Activated CD4-positive, alpha-beta T cell treated with anti-CD3 and anti-CD28 coated beads, Interleukin-2, amount 10 ng/mL, durations not matched to agents 24 days and 14 days (primary cell): ENCODE results near the gene LDHA. TPM values are rescaled to one million over a fixed set of nuclear protein-coding genes. Genes with fewer than 3 reads are reported as not detected.
A peak's percentile ranks its signal among the peaks of the same experiment; 100 is the strongest.
"Not testable (repeated sequence)": the region's sequence is repeated elsewhere in the genome, so short reads cannot be mapped to it uniquely, and the experiment has no call there.

ENCODE experiments used
- DNase-seq: peaks from one replicate; pipeline ENCODE4 v3.0.0; 2022
- H3K27ac Mint-ChIP-seq: one replicate; pipeline ENCODE4 v1.8.0; 2022; ENCODE audit warnings: mild to moderate bottlenecking, mixed read lengths
- H3K27me3 Mint-ChIP-seq: one replicate; pipeline ENCODE4 v1.8.0; 2022; ENCODE audit warnings: mixed read lengths
- H3K36me3 Mint-ChIP-seq: one replicate; pipeline ENCODE4 v1.8.0; 2022; ENCODE audit warnings: low read depth, mild to moderate bottlenecking, mixed read lengths
- H3K4me1 Mint-ChIP-seq: one replicate; pipeline ENCODE4 v1.8.0; 2021; ENCODE audit warnings: mixed read lengths
- H3K4me3 Mint-ChIP-seq: one replicate; pipeline ENCODE4 v1.8.0; 2022; ENCODE audit warnings: mild to moderate bottlenecking, moderate library complexity, mixed read lengths
- H3K9me3 Mint-ChIP-seq: one replicate; pipeline ENCODE4 v1.8.0; 2021; ENCODE audit warnings: mixed read lengths
- intact Hi-C: fragments of 100-400 bp; cut with micrococcal nuclease; formaldehyde crosslinking; loops from one replicate; pipeline ENCODE4 v1.15.1; 2023
- total RNA-seq: library from RNA; stranded (reverse); gene quantifications from 2 replicates; pipeline ENCODE4 v1.2.3, GENCODE V29; 2022

LDHA gene
- total RNA-seq, 1 donor from 2014 or later: 1,753 TPM

GRCh38 chr11:18407400-18407799 lies 13.0 kb downstream of the LDHA start:
- intact Hi-C loops, H3K9me3 Mint-ChIP-seq, H3K27me3 Mint-ChIP-seq, H3K4me3 Mint-ChIP-seq, DNase-seq, H3K27ac Mint-ChIP-seq: not testable (repeated sequence)
- H3K4me1 Mint-ChIP-seq: peaks cover 24% of the 10 kb centered on the region
- peaks cover 56% of the 10 kb centered on the region for H3K36me3 Mint-ChIP-seq

GRCh38 chr11:18408558-18409291 lies 14.4 kb downstream of the LDHA start:
- peaks cover 16% of the 10 kb centered on the region for H3K4me1 Mint-ChIP-seq
- no peaks in the 10 kb centered on the region for H3K27me3 Mint-ChIP-seq
- peaks cover 44% of the 10 kb centered on the region for H3K36me3 Mint-ChIP-seq
- intact Hi-C loops: no loop called here
- no peak overlapping the region for H3K4me3 Mint-ChIP-seq
- DNase-seq: no peak
- peaks cover 4% of the 10 kb centered on the region for H3K9me3 Mint-ChIP-seq
- H3K27ac Mint-ChIP-seq: no peak overlapping the region

- DNase-seq: no peak
- no peaks in the 10 kb centered on the region for H3K9me3 Mint-ChIP-seq
- no peak overlapping the region for H3K4me3 Mint-ChIP-seq
- peaks cover 2% of the 10 kb centered on the region for H3K4me1 Mint-ChIP-seq
- no peaks in the 10 kb centered on the region for H3K36me3 Mint-ChIP-seq
- intact Hi-C loops: no loop called here
- no peak overlapping the region for H3K27ac Mint-ChIP-seq
- H3K27me3 Mint-ChIP-seq: no peaks in the 10 kb centered on the region
These were observed 22.1 kb downstream of the LDHA start for GRCh38 chr11:18416459-18416858.

GRCh38 chr11:18419040-18419439 lies 24.7 kb downstream of the LDHA start:
- Mint-ChIP-seq H3K4me3 (no peak overlapping the region), H3K27me3 (no peaks in the 10 kb centered on the region), H3K27ac (no peak overlapping the region), H3K9me3 (no peaks in the 10 kb centered on the region), H3K4me1 (peaks cover 2% of the 10 kb centered on the region), H3K36me3 (no peaks in the 10 kb centered on the region)
- intact Hi-C loops: no loop called here
- no peak for DNase-seq

- Mint-ChIP-seq H3K9me3 (no peaks in the 10 kb centered on the region), H3K4me3 (no peak overlapping the region), H3K27ac (no peak overlapping the region), H3K36me3 (no peaks in the 10 kb centered on the region), H3K4me1 (peaks cover 2% of the 10 kb centered on the region), H3K27me3 (peaks cover 2% of the 10 kb centered on the region)
- DNase-seq: no peak
- intact Hi-C loops: no loop called here
These were observed 25.7 kb downstream of the LDHA start for GRCh38 chr11:18420067-18420466.

GRCh38 chr11:18427240-18427639 lies 32.9 kb downstream of the LDHA start:
- intact Hi-C loops: no loop called here
- H3K9me3 Mint-ChIP-seq: peaks cover 5% of the 10 kb centered on the region

GRCh38 chr11:18429332-18429731 lies 35.0 kb downstream of the LDHA start:
- H3K27me3 Mint-ChIP-seq: peaks cover 1% of the 10 kb centered on the region
- H3K27ac Mint-ChIP-seq: no peak overlapping the region
- peaks cover 2% of the 10 kb centered on the region for H3K36me3 Mint-ChIP-seq
- H3K4me3 Mint-ChIP-seq: no peak overlapping the region
- intact Hi-C loops: no loop called here
- H3K4me1 Mint-ChIP-seq: peaks cover 3% of the 10 kb centered on the region
- DNase-seq: no peak
- peaks cover 20% of the 10 kb centered on the region for H3K9me3 Mint-ChIP-seq

More at GRCh38 chr11:18427240-18427639, 32.9 kb downstream of the LDHA start:
- no peaks in the 10 kb centered on the region for H3K36me3 Mint-ChIP-seq
- DNase-seq: no peak
- no peak overlapping the region for H3K27ac Mint-ChIP-seq
- H3K4me3 Mint-ChIP-seq: no peak overlapping the region
- peaks cover 2% of the 10 kb centered on the region for H3K27me3 Mint-ChIP-seq
- peaks cover 3% of the 10 kb centered on the region for H3K4me1 Mint-ChIP-seq

GRCh38 chr11:18438691-18439090 lies 44.3 kb downstream of the LDHA start:
- H3K4me3 Mint-ChIP-seq: no peak overlapping the region
- intact Hi-C loops: no loop called here
- DNase-seq: no peak
- no peak overlapping the region for H3K27ac Mint-ChIP-seq
- H3K9me3 Mint-ChIP-seq: peaks cover 7% of the 10 kb centered on the region
- no peaks in the 10 kb centered on the region for H3K4me1 Mint-ChIP-seq
- H3K36me3 Mint-ChIP-seq: peaks cover 1% of the 10 kb centered on the region
- peaks cover 2% of the 10 kb centered on the region for H3K27me3 Mint-ChIP-seq

GRCh38 chr11:18449251-18449650 lies 54.9 kb downstream of the LDHA start:
- Mint-ChIP-seq H3K27ac (no peak overlapping the region), H3K36me3 (no peaks in the 10 kb centered on the region), H3K9me3 (no peaks in the 10 kb centered on the region), H3K4me1 (no peaks in the 10 kb centered on the region), H3K4me3 (no peak overlapping the region), H3K27me3 (peaks cover 15% of the 10 kb centered on the region)
- intact Hi-C loops: no loop called here
- no peak for DNase-seq

- no peak overlapping the region for H3K4me3 Mint-ChIP-seq
- H3K9me3 Mint-ChIP-seq: no peaks in the 10 kb centered on the region
- H3K27ac Mint-ChIP-seq: no peak overlapping the region
- intact Hi-C loops: no loop called here
- H3K27me3 Mint-ChIP-seq: peaks cover 11% of the 10 kb centered on the region
- no peaks in the 10 kb centered on the region for H3K4me1 Mint-ChIP-seq
- DNase-seq: no peak
- no peaks in the 10 kb centered on the region for H3K36me3 Mint-ChIP-seq
These were observed 58.6 kb downstream of the LDHA start for GRCh38 chr11:18452927-18453326.

- DNase-seq: peak; percentile 64
- H3K36me3 Mint-ChIP-seq: no peaks in the 10 kb centered on the region
- no peaks in the 10 kb centered on the region for H3K4me1 Mint-ChIP-seq
- intact Hi-C loops: no loop called here
- H3K4me3 Mint-ChIP-seq: no peak within 1 kb of the TSS
- no peaks in the 10 kb centered on the region for H3K9me3 Mint-ChIP-seq
- H3K27me3 Mint-ChIP-seq: peaks cover 9% of the 10 kb centered on the region
- no peak within 1 kb of the TSS for H3K27ac Mint-ChIP-seq
These were observed 61.5 kb downstream of the LDHA start, which contains the start of gene LDHAL6A for GRCh38 chr11:18455686-18456372. TSS of gene LDHAL6A (plus strand) at chr11:18455856. CDS start at chr11:18456681, 825 bp downstream.

- intact Hi-C loops: no loop called here
- Mint-ChIP-seq H3K9me3 (no peaks in the 10 kb centered on the region), H3K27me3 (peaks cover 9% of the 10 kb centered on the region), H3K4me1 (peaks cover 2% of the 10 kb centered on the region), H3K36me3 (no peaks in the 10 kb centered on the region), H3K4me3 (no peak overlapping the region), H3K27ac (no peak overlapping the region)
- no peak for DNase-seq
These were observed 63.1 kb downstream of the LDHA start for GRCh38 chr11:18457450-18457849.
